Motor neuron (in vitro differentiated cells): ENCODE results near the gene TUBGCP6. TPM values are rescaled to one million over a fixed set of nuclear protein-coding genes. Genes with fewer than 3 reads are reported as not detected.

Experiments used
- ATAC-seq, 8 experiments: fragments of 200-7000 bp; cut with Tn5 transposase; replicated peaks in 6 of 8; 2 replicates each; pipeline ENCODE4 v1.8.0; 2021; ENCODE audit warnings: mild to moderate bottlenecking in 8 of 8, moderate library complexity in 8 of 8
- H3K27ac ChIP-seq, 2 donors: fragments of 250-450 bp; sonication (Bioruptor Pico); 2 replicates each; pipeline ENCODE4 v1.9.0; 2021; ENCODE audit warnings: antibody characterized with exemption in 2 of 2, mild to moderate bottlenecking in 2 of 2, moderate library complexity in 1 of 2
- H3K4me1 ChIP-seq, 2 donors: fragments of 250-450 bp; sonication (Bioruptor Pico); replicated peaks in 1 of 2; 2 replicates each; pipeline ENCODE4 v1.6.1; 2021; ENCODE audit warnings: antibody characterized with exemption in 2 of 2, mild to moderate bottlenecking in 2 of 2, moderate library complexity in 1 of 2
- H3K4me3 ChIP-seq, 5 donors: fragments of 250-450 bp; sonication (Bioruptor Pico); 2 replicates each; pipeline ENCODE4 v1.9.0; 2021; ENCODE audit warnings: antibody characterized with exemption in 5 of 5, mild to moderate bottlenecking in 5 of 5, moderate library complexity in 4 of 5
- WGBS, 10 experiments: fragments of 450-650 bp; shearing (Covaris generic); methylation state at CpG; one replicate each; pipeline ENCODE4 v1.0.0; 2022; 5-methylcytosine and 5-hydroxymethylcytosine counted together
- in situ Hi-C, 9 experiments: fragments of 400-800 bp; cut with MboI; loops; one replicate each; pipeline ENCODE4 v1.15.0; 2021; ENCODE audit warnings: low sequenced_read_pairs in 9 of 9, low pct_unique_long_range_greater_than_20kb in 2 of 9; ENCODE audit not compliant: unreplicated experiment in 9 of 9
- total RNA-seq, 8 experiments: library from RNA; unstranded; fragments of 300-600 nt; gene quantifications; 2 replicates each; pipeline versions ENCODE4 v1.2.3 to v1.2.4, GENCODE V29; 2022

TUBGCP6 gene
- total RNA-seq, 8 experiments from 2014 or later, result 14.4 to 52.6 (median 20.1) TPM

- 94 to 100% (median 96%) methylated on average over 4 to 49 of the region's 76 CpGs; no CpG with 5 or more reads in 2 of the 10 experiments for WGBS, 10 experiments
- Histone ChIP-seq H3K4me1 (peaks cover 0 to 4% of the 10 kb centered on the region in 2 donors), H3K4me3 (no peak overlapping the region), H3K27ac (no peak overlapping the region)
- in situ Hi-C loops, result loop anchor here in 2 of 9 experiments (25.0 kb wide), 1 partner anchor 240 kb away; no protein-coding TSS in a partner anchor
- no peak for ATAC-seq
These were observed 67.8 kb downstream of the TUBGCP6 start for GRCh38 chr22:50176850-50177536.

GRCh38 chr22:50175921-50176849, 68.6 kb downstream of the TUBGCP6 start:
- WGBS, 10 experiments, result 0 to 80% (median 67%) methylated on average over 1 to 6 of the region's 27 CpGs; no CpG with 5 or more reads in 2 of the 10 experiments
- Histone ChIP-seq H3K4me1 (peaks cover 2 to 9% of the 10 kb centered on the region in 2 donors), H3K27ac (no peak overlapping the region), H3K4me3 (no peak overlapping the region)
- ATAC-seq, result peak in 4 of 8 experiments; percentile 2 to 27 (median 14)
- in situ Hi-C loops, result loop anchor here in 2 of 9 experiments (25.0 kb wide), 1 partner anchor 239 kb away; no protein-coding TSS in a partner anchor

GRCh38 chr22:50175191-50175461, 69.7 kb downstream of the TUBGCP6 start:
- WGBS, 10 experiments, result 40 to 100% (median 83%) methylated on average over 1 to 2 of the region's 6 CpGs; no CpG with 5 or more reads in 6 of the 10 experiments
- no peak overlapping the region for H3K27ac ChIP-seq
- peaks cover 4 to 9% of the 10 kb centered on the region in 2 donors for H3K4me1 ChIP-seq
- in situ Hi-C loops, result loop anchor here in 2 of 9 experiments (25.0 kb wide), 1 partner anchor 238 kb away; no protein-coding TSS in a partner anchor
- no peak for ATAC-seq
- H3K4me3 ChIP-seq, result no peak overlapping the region

GRCh38 chr22:50174382-50175190, 70.2 kb downstream of the TUBGCP6 start:
- peaks cover 4 to 9% of the 10 kb centered on the region in 2 donors for H3K4me1 ChIP-seq
- peak in 1 of 8 experiments; percentile 13 for ATAC-seq
- in situ Hi-C loops, result loop anchor here in 2 of 9 experiments (25.0 kb wide), 1 partner anchor 237 kb away; no protein-coding TSS in a partner anchor
- WGBS, 10 experiments, result 77% methylated on average over 4 of the region's 27 CpGs; no CpG with 5 or more reads in 9 of the 10 experiments
- H3K4me3 ChIP-seq, result no peak overlapping the region
- H3K27ac ChIP-seq, result no peak overlapping the region

- in situ Hi-C loops, result no loop called here
- ATAC-seq, result no peak
- H3K4me1 ChIP-seq, result peaks cover 4 to 9% of the 10 kb centered on the region in 2 donors
- H3K27ac ChIP-seq, result no peak overlapping the region
- no peak overlapping the region for H3K4me3 ChIP-seq
- no CpG with 5 or more reads among the region's 6 CpGs for WGBS, 10 experiments
These were observed 70.9 kb downstream of the TUBGCP6 start for GRCh38 chr22:50173983-50174355.

- Histone ChIP-seq H3K4me3 (no peak overlapping the region), H3K27ac (no peak overlapping the region), H3K4me1 (peaks cover 4 to 9% of the 10 kb centered on the region in 2 donors)
- ATAC-seq, result no peak
- in situ Hi-C loops, result no loop called here
- WGBS, 10 experiments, result 35 to 100% (median 74%) methylated on average over 2 to 11 of the region's 26 CpGs; no CpG with 5 or more reads in 2 of the 10 experiments
These were observed 71.4 kb downstream of the TUBGCP6 start for GRCh38 chr22:50173311-50173982.

GRCh38 chr22:50171965-50172421, 72.8 kb downstream of the TUBGCP6 start:
- no peak overlapping the region for H3K27ac ChIP-seq
- peaks cover 4 to 9% of the 10 kb centered on the region in 2 donors for H3K4me1 ChIP-seq
- peak in 1 of 8 experiments; percentile 15 for ATAC-seq
- in situ Hi-C loops, result no loop called here
- peak overlapping the region in 1 of 5 donors; percentile 76 for H3K4me3 ChIP-seq
- 48 to 100% (median 81%) methylated on average over 1 to 5 of the region's 13 CpGs; no CpG with 5 or more reads in 3 of the 10 experiments for WGBS, 10 experiments

GRCh38 chr22:50171319-50171964, 73.4 kb downstream of the TUBGCP6 start:
- in situ Hi-C loops, result no loop called here
- peaks cover 4 to 9% of the 10 kb centered on the region in 2 donors for H3K4me1 ChIP-seq
- WGBS, 10 experiments, result 93 to 100% methylated on average over 2 to 8 of the region's 15 CpGs; no CpG with 5 or more reads in 8 of the 10 experiments
- ATAC-seq, result peak in 7 of 8 experiments; percentile 11 to 35 (median 21)
- peak overlapping the region; percentile 43 to 81 (median 55) for H3K4me3 ChIP-seq
- no peak overlapping the region for H3K27ac ChIP-seq

GRCh38 chr22:50170453-50171318, 74.1 kb downstream of the TUBGCP6 start, which contains the start of gene PANX2:
PANX2 (plus strand) TSS chr22:50170731; CDS start chr22:50170731, 0 bp downstream.
- Histone ChIP-seq H3K4me1 (peaks cover 4 to 6% of the 10 kb centered on the region in 2 donors), H3K4me3 (peak within 1 kb of the TSS; percentile 43 to 81 (median 55)), H3K27ac (peak within 1 kb of the TSS in 1 of 2 donors; percentile 75)
- in situ Hi-C loops, result no loop called here
- WGBS, 10 experiments, result 36 to 58% methylated on average over 6 to 7 of the region's 105 CpGs; no CpG with 5 or more reads in 8 of the 10 experiments
- peak in 6 of 8 experiments; percentile 39 to 59 (median 55) for ATAC-seq

- H3K4me1 ChIP-seq, result peaks cover 4 to 6% of the 10 kb centered on the region in 2 donors
- H3K27ac ChIP-seq, result peak overlapping the region in 1 of 2 donors; percentile 75
- peak; percentile 40 to 75 (median 68) for ATAC-seq
- WGBS, 10 experiments, result no CpG with 5 or more reads among the region's 70 CpGs
- in situ Hi-C loops, result no loop called here
- peak overlapping the region; percentile 43 to 81 (median 55) for H3K4me3 ChIP-seq
These were observed 75.0 kb downstream of the TUBGCP6 start for GRCh38 chr22:50169774-50170341.
